HG02798 (cell line): ENCODE results near the gene MYOZ3.
A peak's percentile ranks its signal among the peaks of the same experiment; 100 is the strongest.

Experiments
- ATAC-seq: cut with Tn5 transposase; IDR thresholded peaks from one replicate; pipeline ENCODE4 v1.9.1; 2021; ENCODE audit warnings: mild to moderate bottlenecking; ENCODE audit not compliant: unreplicated experiment, poor library complexity

The MYOZ3 gene

DNA sequence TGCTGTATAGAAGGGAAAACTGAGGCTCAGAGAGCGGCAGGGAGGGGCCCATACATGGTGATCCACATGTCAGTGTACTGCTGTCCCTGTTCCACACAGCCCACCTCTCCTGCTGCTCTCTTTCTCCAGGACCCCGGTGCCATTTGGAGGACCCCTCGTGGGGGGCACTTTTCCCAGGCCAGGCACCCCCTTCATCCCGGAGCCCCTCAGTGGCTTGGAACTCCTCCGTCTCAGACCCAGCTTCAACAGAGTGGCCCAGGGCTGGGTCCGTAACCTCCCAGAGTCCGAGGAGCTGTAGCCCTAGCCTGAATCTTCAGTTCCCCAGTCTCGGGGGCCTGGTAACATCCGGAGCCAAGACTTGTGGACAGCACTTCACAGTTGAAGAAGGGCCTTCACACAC is 15.5 kb downstream of the MYOZ3 start:
- no peak for ATAC-seq

DNA sequence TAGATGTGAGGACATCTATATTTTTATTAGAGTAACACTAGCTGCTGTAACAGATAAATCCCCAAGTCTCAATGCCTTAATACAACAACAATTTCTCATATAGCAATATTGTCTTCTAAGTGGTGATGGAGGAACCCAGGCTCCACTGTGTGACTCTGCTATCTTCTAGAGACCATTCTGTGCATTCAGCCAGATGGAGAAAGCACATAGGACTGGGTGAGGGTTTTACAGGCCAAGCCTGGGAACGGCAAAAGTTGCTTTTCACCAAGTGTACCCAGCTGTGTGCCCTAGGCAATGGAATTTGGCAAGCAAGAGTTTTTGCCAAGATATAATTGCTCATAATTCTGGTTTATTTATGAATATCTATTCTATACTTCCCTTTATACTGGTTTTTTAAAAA is 28.1 kb downstream of the MYOZ3 start:
- ATAC-seq: no peak

DNA sequence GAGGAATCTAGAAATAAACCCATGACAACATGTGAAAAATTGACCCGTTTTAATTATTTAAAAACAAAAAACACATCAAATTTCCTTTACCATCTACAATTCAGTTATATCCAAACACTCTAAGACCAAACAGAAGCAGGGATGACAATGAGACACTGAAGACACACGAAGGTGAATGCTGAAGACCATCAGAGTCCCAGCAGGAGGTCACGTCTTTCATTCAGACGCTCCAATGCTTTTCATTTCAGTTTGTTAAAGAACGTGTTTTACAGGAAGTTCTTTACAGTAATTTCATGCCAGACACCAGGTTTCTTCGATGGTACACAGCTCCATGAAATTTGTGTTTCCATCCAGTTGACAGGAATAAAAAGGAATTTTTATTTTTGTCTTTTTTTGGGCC is 29.7 kb downstream of the MYOZ3 start:
- no peak for ATAC-seq

DNA sequence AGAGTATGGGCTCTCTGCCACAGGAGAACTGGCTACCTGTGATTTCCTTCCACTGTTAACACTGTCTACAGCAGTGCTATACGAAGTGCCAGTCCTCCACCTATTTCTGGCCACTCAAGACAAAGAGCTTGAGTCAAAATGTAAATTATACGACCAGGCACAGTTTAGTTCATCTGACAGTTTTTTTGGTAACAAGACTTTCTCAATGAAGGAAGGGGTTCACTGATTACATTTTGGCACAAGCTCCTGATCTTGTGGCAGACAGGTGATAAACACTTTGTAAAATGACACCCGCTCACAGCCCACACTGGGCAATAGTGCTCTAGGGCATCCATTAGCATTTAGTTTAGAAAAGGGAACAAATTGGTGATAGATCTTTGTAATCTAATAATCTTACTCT is 31.2 kb downstream of the MYOZ3 start:
- no peak for ATAC-seq

DNA sequence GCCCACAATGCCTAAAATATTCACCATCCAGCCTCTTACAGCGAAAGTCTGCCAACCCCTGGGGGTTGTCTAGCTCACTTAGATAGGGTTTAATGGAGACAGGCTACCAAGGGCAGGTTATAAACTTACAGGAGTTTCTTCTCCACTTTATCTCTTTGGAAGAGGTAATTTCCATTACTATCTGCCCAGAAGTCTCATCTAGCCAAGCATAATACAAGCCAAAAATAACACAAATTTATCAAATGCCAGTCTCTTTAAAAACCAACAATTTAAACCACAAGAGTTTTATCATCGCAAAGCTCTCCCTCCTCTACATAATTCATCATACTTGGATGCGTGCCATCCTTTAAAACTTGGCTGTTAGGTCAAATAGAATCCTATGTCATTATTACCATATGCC is 33.6 kb downstream of the MYOZ3 start:
- ATAC-seq: no peak

DNA sequence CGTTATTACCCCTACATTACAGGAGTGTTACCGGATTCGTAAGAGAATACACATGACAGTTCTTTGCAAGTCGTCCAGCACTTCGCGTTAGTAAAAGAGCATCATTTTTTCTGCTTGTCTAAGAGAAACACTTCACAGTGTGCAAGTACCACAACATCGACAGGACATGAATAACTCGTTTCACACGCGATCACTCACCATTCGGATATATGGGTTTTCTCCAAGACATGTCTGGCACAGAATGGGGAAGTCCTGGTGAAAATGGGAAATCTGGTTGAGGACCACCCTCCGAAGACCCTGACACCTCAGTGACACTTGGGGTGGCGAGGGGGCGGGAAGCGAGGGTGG is 39.2 kb downstream of the MYOZ3 start:
- no peak for ATAC-seq

DNA sequence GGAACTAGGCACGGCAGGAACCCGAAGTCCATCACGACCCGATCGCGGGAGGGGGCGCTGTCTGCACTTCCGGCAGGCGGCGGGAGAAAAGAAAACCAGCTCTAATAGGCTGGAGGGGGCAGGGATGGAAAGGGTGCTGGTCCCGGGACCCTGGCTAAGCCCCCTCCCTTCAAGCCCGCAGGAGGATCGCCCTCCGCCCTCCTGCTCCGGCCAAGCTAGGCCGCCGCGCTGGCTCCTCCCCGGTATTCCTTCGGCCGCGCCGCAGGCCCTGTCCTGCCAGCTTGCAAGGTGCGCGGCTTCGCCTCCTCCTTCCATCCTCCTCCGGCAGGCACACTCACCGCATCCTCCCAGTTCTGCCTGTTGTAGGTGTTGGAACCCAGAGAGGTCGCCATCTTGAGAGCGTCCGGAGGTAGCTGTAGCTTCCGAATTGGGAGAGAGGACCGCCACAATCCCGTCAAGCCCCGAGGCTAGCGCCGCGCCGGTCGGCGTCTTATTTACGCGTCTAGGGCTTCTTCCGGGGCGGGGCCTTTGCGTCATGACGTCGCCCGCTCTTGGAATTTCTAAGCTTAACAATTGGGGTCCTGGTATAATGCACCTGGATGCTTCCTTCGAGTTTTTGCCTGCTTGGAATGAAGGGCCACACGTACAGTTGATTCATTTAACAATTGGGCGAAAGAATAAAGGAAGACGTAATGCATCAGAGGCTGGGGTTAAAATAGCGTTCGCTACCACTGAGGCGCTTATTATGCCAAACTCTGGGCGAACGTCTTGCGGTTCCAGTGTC is 39.7 kb downstream of the MYOZ3 start, which contains the start of gene RBM22:
RBM22 (minus strand) TSS at position 469 of the 784 bp plus-strand sequence; CDS start at position 392, 77 bp downstream.
- peak; percentile 98 for ATAC-seq

DNA sequence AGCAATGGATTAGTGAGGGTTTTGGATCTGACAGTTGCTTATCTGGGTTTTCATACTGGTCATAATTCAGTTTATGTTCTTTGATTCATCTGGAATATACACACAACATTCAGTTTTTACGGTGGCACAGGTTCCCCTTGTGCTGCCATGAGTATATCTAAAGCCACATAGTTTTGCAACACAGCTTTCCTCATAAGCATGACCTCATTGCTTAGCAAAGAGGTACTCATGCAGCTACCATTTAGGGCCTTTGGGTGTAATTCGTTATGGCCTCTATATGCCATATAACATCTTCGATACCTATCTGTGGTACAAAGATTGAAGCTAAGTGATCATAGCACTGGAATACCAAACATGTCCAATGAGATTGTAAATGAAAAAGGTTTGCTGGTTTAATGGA is 42.7 kb downstream of the MYOZ3 start:
- ATAC-seq: no peak

DNA sequence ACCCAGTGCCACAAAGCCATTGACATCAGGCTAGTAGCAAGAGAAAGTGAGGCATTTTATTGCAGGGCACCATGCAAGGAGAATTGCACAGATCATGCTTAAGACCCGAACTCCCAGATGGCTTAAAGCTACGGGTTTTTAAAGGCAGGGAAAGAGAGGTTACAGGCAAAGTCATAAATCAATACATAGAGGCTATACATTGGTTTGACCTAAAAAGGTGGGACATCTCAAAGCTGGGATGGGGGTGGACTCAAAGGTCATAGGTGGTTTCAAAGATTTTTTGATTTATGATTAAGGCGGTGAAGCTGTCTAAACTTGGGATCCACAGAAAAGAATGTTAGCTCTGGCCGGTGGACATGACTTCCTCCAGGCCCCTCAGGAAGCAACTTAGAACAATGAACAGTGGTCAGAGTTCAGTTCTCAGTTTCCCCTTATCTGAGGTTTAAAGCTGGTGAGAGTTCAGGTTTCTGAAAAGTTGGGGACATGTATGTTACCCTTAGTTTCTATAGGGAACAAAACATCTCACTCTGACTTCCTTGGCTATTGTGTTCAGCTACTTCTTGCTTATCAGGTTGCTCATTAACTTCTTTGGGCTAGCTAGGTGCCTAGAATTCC is 45.8 kb downstream of the MYOZ3 start:
- ATAC-seq: no peak

DNA sequence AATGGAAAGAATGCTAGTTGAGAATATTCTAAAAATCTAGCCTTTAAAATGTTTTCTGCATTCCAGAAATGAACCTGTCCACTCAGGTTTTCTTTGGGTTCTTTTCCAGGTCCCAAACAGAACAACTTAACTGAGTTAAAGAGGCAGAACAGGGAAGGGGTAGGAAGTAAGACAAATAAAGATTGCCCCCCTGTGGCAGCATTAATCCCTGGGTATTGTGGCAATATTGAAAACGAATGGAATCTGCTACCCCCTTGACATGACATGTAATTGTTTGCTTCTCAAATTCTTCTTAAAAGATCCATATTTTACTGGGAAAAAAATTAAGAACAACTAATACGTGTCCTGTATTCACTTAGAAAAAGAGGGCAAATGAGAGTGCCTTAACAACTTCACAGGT is 49.1 kb downstream of the MYOZ3 start:
- no peak for ATAC-seq

DNA sequence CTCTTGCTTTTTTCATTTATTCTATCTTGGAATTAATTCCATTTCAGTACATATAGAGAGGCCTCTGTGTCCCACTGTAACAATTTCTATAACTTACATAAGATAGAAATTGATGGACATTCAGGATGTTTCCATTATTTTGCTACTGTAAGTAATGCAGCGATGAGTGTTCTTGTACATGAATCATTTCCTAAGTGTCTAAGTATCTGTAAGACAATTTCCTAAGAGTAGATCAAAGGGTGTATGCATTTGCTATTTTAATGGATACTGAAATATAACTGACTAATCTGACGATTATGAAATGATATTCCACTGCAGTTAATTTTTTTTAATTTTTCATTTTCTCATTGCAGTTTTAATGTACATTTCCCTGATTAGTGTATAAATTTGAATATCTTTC is 62.8 kb downstream of the MYOZ3 start:
- ATAC-seq: no peak
